ENCODE measurements around the gene EXOC6B. TPM values are rescaled to one million over a fixed set of nuclear protein-coding genes. Genes with fewer than 3 reads are reported as not detected.

EXOC6B gene
- total RNA-seq, 4 donors from 2014 or later = 54.9 to 93.7 (median 64.6) TPM

- peak overlapping the region; percentile 9 to 53 (median 24) for H3K4me3 ChIP-seq
- TF ChIP-seq, protein P1, sequence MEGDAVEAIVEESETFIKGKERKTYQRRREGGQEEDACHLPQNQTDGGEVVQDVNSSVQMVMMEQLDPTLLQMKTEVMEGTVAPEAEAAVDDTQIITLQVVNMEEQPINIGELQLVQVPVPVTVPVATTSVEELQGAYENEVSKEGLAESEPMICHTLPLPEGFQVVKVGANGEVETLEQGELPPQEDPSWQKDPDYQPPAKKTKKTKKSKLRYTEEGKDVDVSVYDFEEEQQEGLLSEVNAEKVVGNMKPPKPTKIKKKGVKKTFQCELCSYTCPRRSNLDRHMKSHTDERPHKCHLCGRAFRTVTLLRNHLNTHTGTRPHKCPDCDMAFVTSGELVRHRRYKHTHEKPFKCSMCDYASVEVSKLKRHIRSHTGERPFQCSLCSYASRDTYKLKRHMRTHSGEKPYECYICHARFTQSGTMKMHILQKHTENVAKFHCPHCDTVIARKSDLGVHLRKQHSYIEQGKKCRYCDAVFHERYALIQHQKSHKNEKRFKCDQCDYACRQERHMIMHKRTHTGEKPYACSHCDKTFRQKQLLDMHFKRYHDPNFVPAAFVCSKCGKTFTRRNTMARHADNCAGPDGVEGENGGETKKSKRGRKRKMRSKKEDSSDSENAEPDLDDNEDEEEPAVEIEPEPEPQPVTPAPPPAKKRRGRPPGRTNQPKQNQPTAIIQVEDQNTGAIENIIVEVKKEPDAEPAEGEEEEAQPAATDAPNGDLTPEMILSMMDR (IDR thresholded peaks at IDR 0.05) = no peak
- TF ChIP-seq POLR2A (IDR thresholded peaks at IDR 0.05) = no peak
- H3K36me3 ChIP-seq = no peaks in the 10 kb centered on the region
- peaks cover 4 to 72% (median 24%) of the 10 kb centered on the region in 4 donors for H3K4me1 ChIP-seq
- peak in 2 of 3 donors; percentile 10 to 46 for DNase-seq
- H3K27me3 ChIP-seq = peaks cover 0 to 42% of the 10 kb centered on the region in 2 donors
- H3K27ac ChIP-seq = peak overlapping the region in 2 of 4 donors; percentile 36 to 55
- no peaks in the 10 kb centered on the region for H3K9me3 ChIP-seq
These were observed 682.2 kb downstream of the EXOC6B start for GRCh38 chr2:72143441-72144273.

DNA sequence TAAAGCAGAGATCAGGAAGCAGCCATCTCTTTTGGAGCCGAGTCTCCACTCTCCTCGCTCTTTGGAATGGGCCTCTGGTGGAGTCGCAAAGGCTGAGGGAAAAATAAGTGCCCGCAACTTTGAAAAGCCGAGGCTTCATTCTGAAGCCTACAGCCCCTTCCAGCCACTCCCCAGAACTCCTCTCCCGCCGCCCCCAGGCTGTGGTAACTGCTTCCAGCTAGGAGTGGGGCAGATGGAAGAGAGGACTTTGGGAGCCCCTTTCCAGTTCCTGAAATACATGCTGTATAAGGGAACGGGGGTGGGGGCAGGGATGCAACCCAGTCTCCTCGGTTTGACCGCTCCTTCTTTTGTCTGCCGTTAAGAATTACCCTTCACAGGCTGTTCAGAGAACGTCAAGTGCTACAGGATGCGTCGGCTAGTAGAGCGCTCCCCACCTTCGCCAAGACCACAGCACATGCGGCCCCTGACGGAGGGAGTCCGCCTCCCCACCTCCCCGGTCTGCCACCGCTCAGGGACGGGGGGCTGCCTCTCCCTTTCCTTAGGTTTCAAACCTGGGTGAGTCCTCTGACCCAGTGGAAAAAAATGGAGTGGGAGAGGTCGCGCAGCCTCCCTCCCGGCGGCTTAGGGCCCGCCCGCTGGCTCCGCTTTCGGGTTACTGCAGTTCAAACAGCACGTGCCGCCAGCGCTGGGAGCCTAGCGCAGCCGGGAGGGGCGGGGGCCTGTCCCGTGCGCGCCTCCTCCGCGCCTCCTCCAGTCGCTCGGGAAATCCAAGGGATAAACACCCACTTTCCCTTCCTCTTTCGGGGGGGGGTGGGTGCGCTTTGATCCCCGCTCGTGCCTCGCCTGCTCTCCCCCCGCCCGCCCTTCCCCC is 683.0 kb downstream of the EXOC6B start:
- H3K4me1 ChIP-seq = peaks cover 4 to 76% (median 23%) of the 10 kb centered on the region in 4 donors
- TF ChIP-seq POLR2A (IDR thresholded peaks at IDR 0.05) = no peak
- TF ChIP-seq, protein P1 (IDR thresholded peaks at IDR 0.05) = no peak
- peak overlapping the region; percentile 6 to 53 (median 24) for H3K4me3 ChIP-seq
- peak; percentile 15 to 75 (median 74) for DNase-seq
- no peaks in the 10 kb centered on the region for H3K9me3 ChIP-seq
- peaks cover 0 to 37% of the 10 kb centered on the region in 2 donors for H3K27me3 ChIP-seq
- H3K36me3 ChIP-seq = no peaks in the 10 kb centered on the region
- peak overlapping the region in 2 of 4 donors; percentile 36 to 55 for H3K27ac ChIP-seq

GRCh38 chr2:72141881-72142451 is 683.9 kb downstream of the EXOC6B start:
- Histone ChIP-seq H3K4me3 (no peak overlapping the region), H3K9me3 (no peaks in the 10 kb centered on the region), H3K36me3 (no peaks in the 10 kb centered on the region), H3K4me1 (peaks cover 4 to 73% (median 16%) of the 10 kb centered on the region in 4 donors), H3K27ac (no peak overlapping the region), H3K27me3 (peaks cover 0 to 29% of the 10 kb centered on the region in 2 donors)
- TF ChIP-seq, protein P1 (IDR thresholded peaks at IDR 0.05) = no peak
- no peak for TF ChIP-seq POLR2A (IDR thresholded peaks at IDR 0.05)
- DNase-seq = peak in 2 of 3 donors; percentile 35 to 40

GRCh38 chr2:72141032-72141645 is 684.7 kb downstream of the EXOC6B start:
- Histone ChIP-seq H3K4me3 (no peak overlapping the region), H3K27me3 (peaks cover 0 to 21% of the 10 kb centered on the region in 2 donors), H3K4me1 (peaks cover 4 to 65% (median 15%) of the 10 kb centered on the region in 4 donors), H3K27ac (no peak overlapping the region), H3K36me3 (no peaks in the 10 kb centered on the region), H3K9me3 (no peaks in the 10 kb centered on the region)
- no peak for TF ChIP-seq POLR2A (IDR thresholded peaks at IDR 0.05)
- TF ChIP-seq, protein P1 (IDR thresholded peaks at IDR 0.05) = no peak
- DNase-seq = peak in 2 of 3 donors; percentile 33 to 40

DNA sequence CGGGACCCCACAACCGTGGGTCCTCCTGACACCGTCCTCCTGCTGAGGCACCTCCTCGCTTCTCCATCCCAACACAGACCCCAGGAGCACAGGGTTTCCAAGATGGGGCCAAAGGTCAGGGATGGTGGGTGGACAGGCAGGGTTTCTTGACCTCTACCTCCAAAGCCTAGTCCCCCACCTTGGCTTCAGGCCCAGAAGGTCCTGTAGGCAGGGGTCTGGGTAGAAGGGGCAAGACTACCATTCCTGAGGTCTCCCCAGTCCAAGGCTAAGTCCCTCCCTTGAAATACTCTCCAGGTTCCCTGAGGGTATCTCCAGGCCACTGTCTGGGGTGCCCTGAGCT is 685.2 kb downstream of the EXOC6B start:
- H3K4me1 ChIP-seq = peaks cover 4 to 60% (median 13%) of the 10 kb centered on the region in 4 donors
- TF ChIP-seq, protein P1 (IDR thresholded peaks at IDR 0.05) = no peak
- no peak for TF ChIP-seq POLR2A (IDR thresholded peaks at IDR 0.05)
- no peaks in the 10 kb centered on the region for H3K9me3 ChIP-seq
- peak in 2 of 3 donors; percentile 33 to 37 for DNase-seq
- H3K4me3 ChIP-seq = no peak overlapping the region
- H3K27ac ChIP-seq = no peak overlapping the region
- H3K27me3 ChIP-seq = peaks cover 0 to 15% of the 10 kb centered on the region in 2 donors
- H3K36me3 ChIP-seq = no peaks in the 10 kb centered on the region
